A673 (cell line): ENCODE results near the gene RAB15.

Experiments used
- CTCF ChIP-seq: fragments of 300-800, 200-600 bp; sonication (generic); conservative IDR thresholded peaks from 2 replicates; pipeline ENCODE4 v1.5.1; 2017; ENCODE audit warnings: low read depth, mild to moderate bottlenecking, antibody characterized with exemption, low read length, moderate library complexity, mixed read lengths
- EZH2 ChIP-seq: fragments of 200-600 bp; sonication (generic); IDR thresholded peaks from 2 replicates; pipeline ENCODE4 v1.6.1; 2017; ENCODE audit warnings: borderline replicate concordance, low read depth, mild to moderate bottlenecking, mixed read lengths, antibody characterized with exemption, low read length; ENCODE audit not compliant: poor library complexity, severe bottlenecking

GRCh38 chr14:64965356-64966000 is 6.7 kb downstream of the RAB15 start:
- TF ChIP-seq CTCF (no peak), EZH2 (no peak)
